GM18520 (cell line): ENCODE measurements around the gene PLEKHG4B.
"Not testable (repeated sequence)": the region's sequence is repeated elsewhere in the genome, so short reads cannot be mapped to it uniquely, and the experiment has no call there.

ENCODE experiments used
- ATAC-seq: cut with Tn5 transposase; IDR thresholded peaks from one replicate; pipeline ENCODE4 v1.9.1; 2021; ENCODE audit not compliant: unreplicated experiment

PLEKHG4B gene

GRCh38 chr5:218457-219291, 126.7 kb downstream of the PLEKHG4B start:
- peak; percentile 9 for ATAC-seq

GRCh38 chr5:219460-219863, 127.5 kb downstream of the PLEKHG4B start:
- ATAC-seq: no peak

GRCh38 chr5:219991-220390, 128.0 kb downstream of the PLEKHG4B start:
- no peak for ATAC-seq

GRCh38 chr5:222951-223715, 131.2 kb downstream of the PLEKHG4B start:
- ATAC-seq: not testable (repeated sequence)

GRCh38 chr5:223791-224190, 131.8 kb downstream of the PLEKHG4B start:
- ATAC-seq: no peak

- ATAC-seq: no peak
Observed at GRCh38 chr5:225334-225733, 133.4 kb downstream of the PLEKHG4B start.

GRCh38 chr5:227375-227774, 135.4 kb downstream of the PLEKHG4B start:
- not testable (repeated sequence) for ATAC-seq

GRCh38 chr5:228886-229285, 136.9 kb downstream of the PLEKHG4B start:
- ATAC-seq: no peak

- ATAC-seq: no peak
Observed at GRCh38 chr5:230711-231110, 138.7 kb downstream of the PLEKHG4B start.

GRCh38 chr5:231661-232060, 139.7 kb downstream of the PLEKHG4B start:
- ATAC-seq: no peak

GRCh38 chr5:233426-233825, 141.5 kb downstream of the PLEKHG4B start:
- not testable (repeated sequence) for ATAC-seq

- no peak for ATAC-seq
Observed at GRCh38 chr5:234450-234849, 142.5 kb downstream of the PLEKHG4B start.

- not testable (repeated sequence) for ATAC-seq
Observed at GRCh38 chr5:235527-235926, 143.6 kb downstream of the PLEKHG4B start.

GRCh38 chr5:237931-238330, 146.0 kb downstream of the PLEKHG4B start:
- not testable (repeated sequence) for ATAC-seq
